ENCODE results near the gene ANKRD29.
"Not testable (repeated sequence)": the region's sequence is repeated elsewhere in the genome, so short reads cannot be mapped to it uniquely, and the experiment has no call there.

The ANKRD29 gene

DNA sequence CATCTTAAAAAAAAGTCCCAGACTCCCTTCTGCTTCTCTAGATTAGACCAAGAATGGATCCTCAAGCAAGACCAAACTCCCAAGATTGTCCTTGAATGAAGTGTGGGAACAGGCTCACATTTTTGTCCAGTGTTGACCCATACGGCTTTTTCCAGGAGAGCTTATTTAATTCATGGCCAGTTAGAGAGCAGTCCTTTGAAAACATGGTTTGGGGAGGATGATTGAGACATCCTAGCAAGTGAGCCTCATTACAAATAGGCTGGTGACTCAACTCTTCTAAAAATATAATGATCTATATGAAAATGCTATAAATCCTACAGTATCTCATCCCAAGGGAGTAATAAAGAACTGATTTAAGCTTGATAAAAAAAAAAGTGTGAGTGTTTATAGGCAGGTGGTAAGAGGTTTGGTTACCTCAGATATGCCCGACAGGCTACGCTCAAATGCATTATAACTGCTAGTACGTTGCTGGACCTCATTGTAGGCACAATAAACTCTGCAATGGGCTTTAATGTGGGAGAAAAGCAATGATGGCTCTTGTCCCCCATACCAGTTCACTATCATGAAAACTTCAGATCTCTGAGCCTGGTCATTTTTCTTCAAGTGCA, 17.0 kb downstream of the ANKRD29 start:
- DNase-seq (ENCODE audit: low read depth) = no peak

DNA sequence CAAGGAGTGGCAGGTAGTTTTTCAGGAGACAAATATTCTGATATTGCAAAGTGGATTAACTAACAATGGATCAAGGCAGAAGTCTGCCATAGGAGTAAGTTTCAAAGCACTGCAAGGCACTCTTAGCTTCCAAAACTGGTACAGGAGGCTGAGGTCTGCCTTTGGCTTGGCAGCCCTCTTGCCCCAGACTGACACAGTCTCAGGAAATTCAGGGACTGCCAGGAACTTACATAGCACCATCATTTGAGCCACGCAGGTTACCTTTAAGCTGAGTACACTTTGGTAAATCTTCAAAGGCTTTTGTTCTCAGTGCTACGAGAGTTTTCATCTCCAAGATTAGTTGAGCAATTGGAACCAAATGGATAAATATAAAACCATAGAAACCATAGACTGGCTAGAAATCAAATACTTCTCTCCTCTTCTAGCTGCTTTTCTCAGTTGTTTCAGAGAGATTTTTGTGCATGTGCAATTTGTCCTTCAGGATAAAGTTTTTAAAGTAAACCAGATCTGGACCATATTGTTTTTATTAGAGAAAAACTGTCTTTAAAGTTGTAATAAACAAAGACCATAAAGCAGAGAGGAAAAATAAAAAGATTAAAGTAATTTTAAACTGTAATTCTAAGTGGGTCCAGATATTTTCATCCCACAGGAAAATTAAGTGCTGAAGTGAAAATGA, 18.8 kb downstream of the ANKRD29 start:
- DNase-seq (ENCODE audit: low read depth) = no peak

GRCh38 chr18:23641937-23642666, 20.6 kb downstream of the ANKRD29 start:
- DNase-seq (ENCODE audit: low read depth) = no peak

DNA sequence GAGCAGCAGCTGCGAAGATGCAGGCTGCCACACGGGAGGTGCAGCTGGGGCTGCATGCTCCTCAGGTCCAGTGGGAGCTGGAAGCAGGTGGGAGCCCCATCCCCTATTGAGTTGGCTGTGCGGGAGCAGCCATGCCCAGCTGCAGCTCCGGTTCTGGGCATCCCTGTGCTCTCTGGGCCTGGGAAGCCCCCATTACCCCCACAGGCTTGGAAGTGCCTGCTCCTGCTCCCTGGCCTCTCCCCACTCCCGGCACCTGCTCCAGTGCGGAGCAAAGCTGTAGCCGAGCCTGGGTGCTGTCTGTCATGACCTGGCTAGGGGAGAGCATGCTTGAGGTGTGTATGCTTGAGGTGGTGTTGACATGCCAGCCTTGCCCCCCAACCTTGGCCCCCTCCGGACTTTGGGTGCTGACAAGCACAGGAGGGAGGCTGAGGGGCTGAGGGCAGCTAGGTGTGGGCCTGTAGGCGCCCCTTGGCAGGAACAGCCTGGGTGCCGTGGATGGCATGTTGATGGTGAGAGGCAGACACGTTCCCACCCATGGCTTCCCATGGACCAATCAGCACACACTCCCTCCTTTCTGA, 21.5 kb downstream of the ANKRD29 start:
- no peak for DNase-seq (ENCODE audit: low read depth)

DNA sequence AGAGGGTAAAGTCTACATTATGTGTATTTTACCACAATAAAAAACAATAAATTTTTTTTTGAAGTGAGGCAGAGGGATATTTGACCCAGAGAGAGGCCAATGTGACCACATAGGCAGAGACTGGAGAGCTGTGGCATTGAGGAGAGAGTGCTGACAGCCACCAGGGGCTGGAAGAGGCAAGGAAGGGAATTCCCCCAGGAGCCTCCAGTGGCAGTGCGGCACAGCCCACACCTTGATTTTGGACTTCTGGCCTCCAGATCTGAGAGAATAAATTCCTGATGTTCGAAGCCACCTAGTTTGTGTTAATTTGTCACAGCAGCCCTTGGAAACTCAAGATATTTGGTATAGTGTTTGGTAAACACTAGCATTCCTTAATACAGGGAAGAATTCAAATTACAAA, 22.7 kb downstream of the ANKRD29 start:
- no peak for DNase-seq (ENCODE audit: low read depth)

- DNase-seq (ENCODE audit: low read depth) = not testable (repeated sequence)
These were observed 26.3 kb downstream of the ANKRD29 start for GRCh38 chr18:23636433-23636832.

DNA sequence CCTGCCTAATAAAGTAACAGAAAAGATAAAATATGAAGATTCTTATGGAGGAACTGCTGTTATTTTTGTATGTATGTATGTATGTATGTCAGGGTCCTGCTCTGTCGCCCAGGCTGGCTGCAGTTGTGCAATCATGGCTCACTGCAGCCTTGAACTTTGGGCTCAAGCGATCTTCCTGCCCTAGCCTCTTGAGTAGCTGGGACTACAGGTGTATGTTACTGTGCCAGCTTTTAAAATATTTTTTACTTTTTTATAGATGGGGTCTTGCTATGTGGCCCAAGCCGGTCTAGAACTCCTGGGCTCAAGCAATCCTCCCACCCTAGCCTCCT, 26.7 kb downstream of the ANKRD29 start:
- DNase-seq (ENCODE audit: low read depth) = no peak

DNA sequence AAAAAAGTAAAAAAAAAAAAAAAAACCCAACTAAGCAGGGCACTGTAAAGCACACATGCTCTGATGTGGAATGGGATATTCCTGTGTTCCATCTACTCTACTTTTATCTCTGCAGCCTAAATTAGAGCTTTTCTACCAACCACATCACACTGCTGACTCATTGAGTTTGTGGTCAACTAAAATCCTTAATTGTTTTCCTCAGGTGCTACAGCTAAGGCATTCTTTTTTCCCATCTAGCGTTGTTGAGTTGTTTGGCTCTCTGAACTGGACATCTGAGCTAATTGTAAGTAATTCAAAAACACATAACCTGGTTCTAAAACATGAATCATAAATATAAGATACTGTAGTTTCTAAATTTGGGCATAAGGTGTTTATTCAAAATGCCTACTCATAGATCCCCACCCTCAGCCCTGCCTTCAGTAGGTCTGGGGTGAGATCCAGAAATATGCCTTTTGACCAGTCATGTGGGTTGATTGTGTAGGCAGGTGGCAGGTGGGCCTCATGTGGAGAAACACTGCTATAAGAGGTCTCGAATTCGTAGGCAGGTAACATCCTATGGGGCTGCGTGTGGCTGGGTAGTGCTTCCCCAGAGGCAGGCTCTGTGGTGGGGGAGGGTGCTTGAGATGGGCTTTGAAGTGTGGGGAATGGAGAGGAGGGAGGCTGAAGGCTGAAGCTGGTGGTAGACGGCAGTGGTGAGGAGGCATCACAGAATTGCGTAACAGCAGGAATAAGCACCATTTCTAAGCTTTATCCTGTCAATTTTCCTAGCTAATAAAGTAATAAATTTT, 27.2 kb downstream of the ANKRD29 start:
- no peak for DNase-seq (ENCODE audit: low read depth)

- no peak for DNase-seq (ENCODE audit: low read depth)
These were observed 28.0 kb downstream of the ANKRD29 start for GRCh38 chr18:23634692-23635091.

- no peak for DNase-seq (ENCODE audit: low read depth)
These were observed 30.1 kb downstream of the ANKRD29 start for GRCh38 chr18:23632615-23633014.

GRCh38 chr18:23631746-23632145, 31.0 kb downstream of the ANKRD29 start:
- no peak for DNase-seq (ENCODE audit: low read depth)

DNA sequence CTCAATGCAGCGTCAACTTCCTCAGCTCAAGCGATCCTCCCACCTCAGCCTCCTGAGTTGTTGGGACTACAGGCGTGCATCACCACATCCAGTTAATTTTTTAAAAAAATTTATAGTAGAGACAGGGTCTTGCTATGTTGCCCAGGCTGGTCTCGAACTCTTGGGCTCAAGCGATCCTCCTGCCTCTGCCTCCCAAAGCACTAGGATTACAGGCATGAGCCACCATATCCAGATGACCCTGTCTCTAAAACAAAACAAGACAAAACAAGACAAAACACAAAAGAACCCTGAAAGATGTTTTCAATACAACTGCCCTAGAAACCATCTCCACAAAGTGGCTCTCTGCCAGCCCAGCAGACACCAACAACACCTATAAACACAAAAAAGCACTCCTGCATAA, 31.4 kb downstream of the ANKRD29 start:
- no peak for DNase-seq (ENCODE audit: low read depth)

GRCh38 chr18:23629444-23629946, 33.2 kb downstream of the ANKRD29 start:
- DNase-seq (ENCODE audit: low read depth) = no peak

- no peak for DNase-seq (ENCODE audit: low read depth)
These were observed 34.7 kb downstream of the ANKRD29 start for GRCh38 chr18:23627970-23628369.

- DNase-seq (ENCODE audit: low read depth) = no peak
These were observed 35.4 kb downstream of the ANKRD29 start for GRCh38 chr18:23627321-23627720.

DNA sequence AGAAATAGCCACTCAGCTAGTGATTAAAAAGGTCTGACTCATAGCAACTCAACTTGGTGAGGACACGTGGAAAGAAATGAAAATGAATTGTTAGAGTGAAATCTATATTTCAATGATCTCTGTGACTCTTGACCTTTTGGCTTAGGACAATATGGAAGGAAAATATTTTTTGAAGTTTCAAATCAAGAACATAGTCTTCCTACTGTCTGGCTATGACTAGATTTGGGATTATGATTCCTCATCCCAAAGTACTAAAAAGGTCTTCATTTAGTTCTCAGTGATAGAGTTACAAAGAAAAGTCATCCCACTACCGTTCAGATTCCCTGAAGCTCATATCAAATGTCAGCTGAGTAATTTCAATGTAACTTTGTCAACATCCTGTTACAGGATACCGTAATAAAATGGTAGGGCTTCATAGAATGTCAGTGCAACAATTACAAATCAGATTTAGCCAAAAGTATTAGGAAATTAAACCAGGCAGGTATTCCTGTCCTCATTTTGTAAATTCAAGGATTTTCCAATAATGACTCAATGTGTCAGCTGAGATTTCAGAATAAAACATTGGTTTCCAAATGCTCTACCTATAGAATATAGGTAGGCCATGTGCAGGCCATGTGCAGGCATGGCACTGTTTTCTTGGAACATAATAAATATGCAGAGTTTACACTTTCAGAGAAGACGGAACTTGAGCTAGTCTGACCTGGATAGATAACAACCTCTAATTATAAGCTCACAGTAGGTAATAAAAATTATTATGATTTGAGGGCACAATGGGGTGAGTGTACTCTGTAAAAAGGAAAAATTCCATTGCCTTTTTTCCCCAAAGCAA, 36.0 kb downstream of the ANKRD29 start:
- no peak for DNase-seq (ENCODE audit: low read depth)

DNA sequence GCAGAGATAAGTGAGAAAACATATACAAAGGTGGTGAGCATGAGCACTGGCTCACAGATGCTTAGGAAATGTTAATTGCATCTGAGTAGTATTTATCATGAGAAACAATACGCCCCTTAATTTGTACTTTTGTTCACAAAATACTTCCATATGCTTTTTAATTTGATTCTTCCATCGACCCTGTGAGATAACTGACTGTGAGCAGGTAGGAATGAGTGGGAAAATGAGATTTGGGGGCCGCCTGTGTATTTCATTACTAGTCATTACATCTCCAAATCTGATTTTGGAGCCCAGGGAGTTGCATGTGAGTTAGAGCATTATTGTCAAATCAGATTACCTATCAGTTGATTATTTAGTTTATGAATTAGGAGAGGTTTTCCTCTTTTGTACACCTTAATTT, 39.7 kb downstream of the ANKRD29 start:
- no peak for DNase-seq (ENCODE audit: low read depth)

- DNase-seq (ENCODE audit: low read depth) = no peak
These were observed 43.3 kb downstream of the ANKRD29 start for GRCh38 chr18:23619388-23619881.

DNA sequence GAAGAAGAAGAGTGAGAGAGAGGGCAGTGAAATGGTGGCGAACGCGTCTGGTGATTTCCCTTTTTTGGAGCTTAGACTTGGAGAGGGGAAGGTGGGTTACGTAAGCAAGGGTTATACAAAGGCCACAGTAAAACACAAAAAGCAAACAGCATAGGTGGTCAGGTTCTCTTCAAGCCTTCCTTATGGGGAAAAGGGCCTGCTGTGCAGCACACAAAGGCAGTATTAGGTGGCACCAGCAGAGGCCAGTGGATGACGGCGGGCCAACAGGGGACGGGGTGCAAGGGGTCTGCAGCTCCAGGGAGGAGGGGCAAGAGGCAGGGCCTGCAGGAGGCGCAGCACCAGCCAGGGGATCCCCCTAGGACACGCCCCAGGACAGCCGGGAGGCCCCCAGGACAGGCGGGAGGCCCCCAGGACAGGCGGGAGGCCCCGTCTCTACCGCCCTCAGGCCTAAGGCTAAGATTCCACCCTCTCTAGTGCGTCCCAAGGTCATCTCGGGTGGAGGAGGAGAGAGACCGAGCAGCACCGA, 43.8 kb downstream of the ANKRD29 start:
- no peak for DNase-seq (ENCODE audit: low read depth)

DNA sequence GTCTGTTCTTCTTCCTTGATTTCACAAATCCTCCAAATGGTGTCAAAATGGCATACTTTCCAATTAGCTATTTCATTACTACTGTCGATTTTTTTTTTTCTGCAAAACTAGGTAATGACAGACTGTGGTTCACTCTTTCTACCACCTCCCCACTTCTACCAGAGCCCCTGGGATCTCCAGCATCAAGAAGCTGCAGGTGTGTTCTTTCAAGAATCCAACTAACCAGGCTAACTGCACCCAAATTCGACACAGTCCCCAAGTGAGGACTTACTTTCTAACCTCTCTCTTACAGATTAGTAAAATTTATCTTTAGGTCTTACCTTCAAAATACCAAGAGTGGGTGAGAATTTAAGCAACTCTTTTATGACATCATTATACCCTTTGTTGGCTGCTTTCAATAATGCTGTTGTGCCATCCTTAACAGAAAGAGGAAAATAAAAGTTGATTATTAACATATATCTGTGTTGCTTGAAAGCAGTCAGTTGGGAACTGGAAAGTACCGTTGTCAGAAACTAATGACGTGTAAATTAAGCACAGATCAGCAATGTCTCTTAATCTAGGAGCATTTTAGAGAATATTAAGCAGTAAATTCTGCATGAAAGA, 45.2 kb downstream of the ANKRD29 start:
- DNase-seq (ENCODE audit: low read depth) = no peak
